Neural progenitor cell (in vitro differentiated cells): ENCODE measurements around the gene SCFD2. TPM values are rescaled to one million over a fixed set of nuclear protein-coding genes. Genes with fewer than 3 reads are reported as not detected.

Experiments used
- DNase-seq: peaks from one replicate; pipeline ENCODE4 v3.0.0-alpha.2; 2016; ENCODE audit warnings: low spot score
- H2AFZ ChIP-seq: fragments of 200-600 bp; sonication (generic); replicated peaks from 2 replicates; pipeline ENCODE4 v1.6.1; 2016; ENCODE audit warnings: antibody characterized with exemption
- H3F3A ChIP-seq: fragments of 200-600 bp; sonication (generic); 2 replicates; pipeline ENCODE4 v1.6.1; 2016; ENCODE audit warnings: antibody characterized with exemption, low read depth
- H3K27ac ChIP-seq: fragments of 200-600 bp; sonication (generic); 2 replicates; pipeline ENCODE4 v1.5.1; 2016; ENCODE audit warnings: mild to moderate bottlenecking
- H3K27me3 ChIP-seq: fragments of 200-600 bp; sonication (generic); 2 replicates; pipeline ENCODE4 v1.6.1; 2016; ENCODE audit warnings: mild to moderate bottlenecking, moderate library complexity
- H3K36me3 ChIP-seq: fragments of 200-600 bp; sonication (generic); 2 replicates; pipeline ENCODE4 v1.5.1; 2016
- H3K4me1 ChIP-seq: fragments of 200-600 bp; sonication (generic); 2 replicates; pipeline ENCODE4 v1.6.1; 2016; ENCODE audit warnings: mixed run types
- H3K4me2 ChIP-seq: fragments of 200-600 bp; sonication (generic); 2 replicates; pipeline ENCODE4 v1.6.1; 2016
- H3K4me3 ChIP-seq: fragments of 200-600 bp; sonication (generic); 2 replicates; pipeline ENCODE4 v1.5.1; 2016
- H3K79me2 ChIP-seq: fragments of 200-600 bp; sonication (generic); 2 replicates; pipeline ENCODE4 v1.6.1; 2016; ENCODE audit warnings: low read depth
- H3K9ac ChIP-seq: fragments of 200-600 bp; sonication (generic); 2 replicates; pipeline ENCODE4 v1.6.1; 2016
- H3K9me3 ChIP-seq: fragments of 200-600 bp; sonication (generic); 2 replicates; pipeline ENCODE4 v1.5.1; 2016; ENCODE audit warnings: low read depth
- H4K20me1 ChIP-seq: fragments of 200-600 bp; sonication (generic); 2 replicates; pipeline ENCODE4 v1.6.1; 2016; ENCODE audit warnings: low read depth
- H3K27ac Mint-ChIP-seq: 3 replicates; pipeline ENCODE4 v1.8.0; 2021; ENCODE audit warnings: mixed read lengths
- H3K27me3 Mint-ChIP-seq: 2 replicates; pipeline ENCODE4 v1.8.0; 2022; ENCODE audit warnings: low read depth, mild to moderate bottlenecking, inconsistent platforms, moderate library complexity, mixed read lengths; ENCODE audit not compliant: insufficient read depth
- H3K36me3 Mint-ChIP-seq: 3 replicates; pipeline ENCODE4 v1.8.0; 2021; ENCODE audit warnings: mixed read lengths
- H3K4me1 Mint-ChIP-seq: 3 replicates; pipeline ENCODE4 v1.8.0; 2021; ENCODE audit warnings: mixed read lengths
- H3K4me3 Mint-ChIP-seq: 3 replicates; pipeline ENCODE4 v1.8.0; 2021; ENCODE audit warnings: mild to moderate bottlenecking, moderate library complexity, mixed read lengths
- H3K9me3 Mint-ChIP-seq: 3 replicates; pipeline ENCODE4 v1.8.0; 2020; ENCODE audit warnings: mixed read lengths
- CTCF ChIP-seq: fragments of 200-600 bp; sonication (generic); IDR thresholded peaks from 2 replicates; pipeline ENCODE4 v1.5.1; 2017; ENCODE audit warnings: antibody characterized with exemption, mild to moderate bottlenecking
- EZH2 ChIP-seq: fragments of 200-600 bp; sonication (generic); IDR thresholded peaks from 2 replicates; pipeline ENCODE4 v1.6.1; 2017; ENCODE audit warnings: antibody characterized with exemption, mild to moderate bottlenecking, moderate library complexity
- EZH2phosphoT487 ChIP-seq: fragments of 200-600 bp; sonication (generic); IDR thresholded peaks from 2 replicates; pipeline ENCODE4 v1.6.1; 2017; ENCODE audit warnings: antibody characterized with exemption
- total RNA-seq: library from RNA; depleted of rRNA; stranded (reverse); fragments of >200 nt; gene quantifications from 2 replicates; pipeline ENCODE4 v1.2.3, GENCODE V29; 2015; ENCODE audit warnings: low replicate concordance

The SCFD2 gene
- total RNA-seq, 1 donor from 2014 or later: 4.8 TPM

GRCh38 chr4:53168228-53168627 is 197.6 kb downstream of the SCFD2 start:
- H3K27me3 ChIP-seq: no peaks in the 10 kb centered on the region
- no peaks in the 10 kb centered on the region for H3K36me3 ChIP-seq
- no peak overlapping the region for H3K4me2 ChIP-seq
- H3K36me3 Mint-ChIP-seq: no peaks in the 10 kb centered on the region
- no peak for DNase-seq
- no peak overlapping the region for H3K4me3 ChIP-seq
- no peak overlapping the region for H2AFZ ChIP-seq
- no peaks in the 10 kb centered on the region for H3K4me1 Mint-ChIP-seq
- no peaks in the 10 kb centered on the region for H3F3A ChIP-seq
- no peaks in the 10 kb centered on the region for H3K27me3 Mint-ChIP-seq
- H3K9me3 ChIP-seq: no peaks in the 10 kb centered on the region
- H4K20me1 ChIP-seq: no peaks in the 10 kb centered on the region
- H3K4me3 Mint-ChIP-seq: no peak overlapping the region
- no peaks in the 10 kb centered on the region for H3K79me2 ChIP-seq
- H3K4me1 ChIP-seq: no peaks in the 10 kb centered on the region
- TF ChIP-seq CTCF (no peak), EZH2phosphoT487 (no peak), EZH2 (no peak)
- no peak overlapping the region for H3K27ac Mint-ChIP-seq
- H3K9me3 Mint-ChIP-seq: no peaks in the 10 kb centered on the region
- no peak overlapping the region for H3K9ac ChIP-seq
- no peak overlapping the region for H3K27ac ChIP-seq

GRCh38 chr4:53162969-53163368 is 202.9 kb downstream of the SCFD2 start:
- H3K27me3 ChIP-seq: no peaks in the 10 kb centered on the region
- H3K9me3 Mint-ChIP-seq: no peaks in the 10 kb centered on the region
- H3K4me3 ChIP-seq: no peak overlapping the region
- no peak overlapping the region for H2AFZ ChIP-seq
- no peaks in the 10 kb centered on the region for H3K79me2 ChIP-seq
- no peak overlapping the region for H3K9ac ChIP-seq
- no peaks in the 10 kb centered on the region for H3K9me3 ChIP-seq
- no peak overlapping the region for H3K4me2 ChIP-seq
- TF ChIP-seq EZH2 (no peak), CTCF (no peak), EZH2phosphoT487 (no peak)
- no peak for DNase-seq
- no peak overlapping the region for H3K27ac Mint-ChIP-seq
- no peaks in the 10 kb centered on the region for H3F3A ChIP-seq
- no peaks in the 10 kb centered on the region for H3K36me3 Mint-ChIP-seq
- no peaks in the 10 kb centered on the region for H3K4me1 Mint-ChIP-seq
- no peaks in the 10 kb centered on the region for H3K27me3 Mint-ChIP-seq
- no peak overlapping the region for H3K4me3 Mint-ChIP-seq
- H3K27ac ChIP-seq: no peak overlapping the region
- no peaks in the 10 kb centered on the region for H4K20me1 ChIP-seq
- H3K36me3 ChIP-seq: no peaks in the 10 kb centered on the region
- H3K4me1 ChIP-seq: no peaks in the 10 kb centered on the region

- no peaks in the 10 kb centered on the region for H3K9me3 ChIP-seq
- Mint-ChIP-seq H3K9me3 (no peaks in the 10 kb centered on the region), H3K4me3 (no peak overlapping the region), H3K27ac (no peak overlapping the region), H3K27me3 (no peaks in the 10 kb centered on the region), H3K36me3 (no peaks in the 10 kb centered on the region), H3K4me1 (no peaks in the 10 kb centered on the region)
- H3K27me3 ChIP-seq: no peaks in the 10 kb centered on the region
- H3K4me1 ChIP-seq: no peaks in the 10 kb centered on the region
- no peak overlapping the region for H3K4me2 ChIP-seq
- no peak for DNase-seq
- H3K79me2 ChIP-seq: no peaks in the 10 kb centered on the region
- no peaks in the 10 kb centered on the region for H3K36me3 ChIP-seq
- H2AFZ ChIP-seq: no peak overlapping the region
- no peak overlapping the region for H3K4me3 ChIP-seq
- H4K20me1 ChIP-seq: no peaks in the 10 kb centered on the region
- TF ChIP-seq CTCF (no peak), EZH2 (no peak), EZH2phosphoT487 (no peak)
- no peaks in the 10 kb centered on the region for H3F3A ChIP-seq
- no peak overlapping the region for H3K27ac ChIP-seq
- no peak overlapping the region for H3K9ac ChIP-seq
Measured at GRCh38 chr4:53161787-53162433, 204.0 kb downstream of the SCFD2 start.
